Renal pelvis (tissue), 4 donors: ENCODE results near the gene SNRPA. TPM values are rescaled to one million over a fixed set of nuclear protein-coding genes. Genes with fewer than 3 reads are reported as not detected.
"Not testable (repeated sequence)": the region's sequence is repeated elsewhere in the genome, so short reads cannot be mapped to it uniquely, and the experiment has no call there.

Source experiments
- DNase-seq: peaks from one replicate; pipeline ENCODE4 v3.0.0-alpha.2; 2013
- polyA plus RNA-seq, 3 donors: library from polyadenylated mRNA; unstranded; fragments of 120-200 nt; gene quantifications; one replicate each; pipeline ENCODE4 v1.2.1, GENCODE V29; 2013; ENCODE audit not compliant: insufficient read length in 3 of 3

SNRPA gene
- polyA plus RNA-seq, 3 donors = 112 to 138 (median 130) TPM

- no peak for DNase-seq
Measured at GRCh38 chr19:40741527-40742390, 9.2 kb upstream of the SNRPA start.

GRCh38 chr19:40742477-40742876, 8.5 kb upstream of the SNRPA start:
- no peak for DNase-seq

- DNase-seq = no peak
Measured at GRCh38 chr19:40742886-40743285, 8.1 kb upstream of the SNRPA start.

DNA sequence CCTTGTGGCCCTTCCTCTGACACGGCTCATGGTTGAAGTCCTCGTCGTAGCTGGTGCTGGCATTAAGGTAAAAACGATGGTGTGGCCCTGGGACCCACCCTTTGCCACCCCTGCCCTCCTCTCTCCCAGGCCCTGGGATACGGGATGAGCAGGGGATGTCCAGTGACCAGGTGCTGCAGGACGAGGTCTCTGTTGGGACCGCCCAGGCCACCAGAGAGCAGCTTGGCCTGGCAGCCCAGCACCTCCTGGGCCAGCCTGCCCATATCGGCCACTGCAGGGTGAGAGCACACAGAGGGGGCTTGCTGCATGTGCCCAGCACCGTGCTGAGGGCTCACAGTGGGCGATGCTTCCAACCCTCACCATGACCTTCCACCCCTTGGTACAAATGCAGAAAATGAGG, 7.1 kb upstream of the SNRPA start:
- no peak for DNase-seq

GRCh38 chr19:40744554-40745401, 6.2 kb upstream of the SNRPA start:
- no peak for DNase-seq

GRCh38 chr19:40745402-40745780, 5.6 kb upstream of the SNRPA start:
- DNase-seq = no peak

DNA sequence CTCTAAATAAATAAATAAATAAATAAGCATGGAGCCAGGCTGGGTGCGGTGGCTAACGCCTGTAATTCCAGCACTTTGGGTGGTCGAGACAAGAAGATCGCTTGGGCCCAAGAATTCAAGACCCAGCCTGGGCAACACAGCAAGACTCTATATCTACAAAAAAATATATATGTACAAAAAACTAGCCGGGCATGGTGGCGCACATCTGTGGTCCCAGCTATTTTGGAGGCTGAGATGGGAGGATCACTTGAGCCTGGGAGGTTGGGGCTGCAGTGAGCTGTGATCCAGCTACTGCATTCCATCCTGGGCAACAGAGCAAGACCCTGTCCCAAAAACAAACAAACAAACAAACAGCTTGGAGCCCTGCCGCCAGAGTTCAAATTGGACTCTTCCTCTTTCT, 3.5 kb upstream of the SNRPA start:
- no peak for DNase-seq

GRCh38 chr19:40750058-40750873, 737 bp upstream of the SNRPA start, which contains the start of gene ACTMAP:
TSS of gene ACTMAP (minus strand) at chr19:40750477. CDS start at chr19:40749803, 674 bp downstream.
- peak; percentile 100 for DNase-seq

DNA sequence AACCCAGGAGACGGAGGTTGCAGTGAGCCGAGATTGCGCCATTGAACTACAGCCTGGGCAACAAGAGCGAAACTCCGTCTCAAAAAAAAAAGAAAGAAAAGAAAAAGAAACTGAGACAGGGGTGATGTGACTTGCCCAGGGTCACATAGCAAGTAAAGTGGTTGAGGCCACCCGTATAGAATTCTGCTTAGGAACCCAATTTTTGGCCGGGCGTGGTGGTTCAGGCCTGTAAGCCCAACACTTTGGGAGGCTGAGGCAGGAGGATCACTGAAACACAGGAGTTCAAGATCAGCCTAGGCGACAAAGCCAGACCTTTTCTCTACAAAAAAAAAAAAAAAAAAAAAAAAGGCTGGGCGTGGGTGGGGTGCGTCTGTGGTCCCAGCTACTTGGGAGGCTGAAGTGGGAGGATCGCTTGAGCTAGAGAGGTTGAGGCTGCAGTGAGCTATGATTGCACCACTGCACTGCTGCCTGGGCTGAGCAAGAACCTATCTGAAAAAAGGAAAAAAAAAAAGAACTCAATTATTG, 1.3 kb downstream of the SNRPA start:
- no peak for DNase-seq

DNA sequence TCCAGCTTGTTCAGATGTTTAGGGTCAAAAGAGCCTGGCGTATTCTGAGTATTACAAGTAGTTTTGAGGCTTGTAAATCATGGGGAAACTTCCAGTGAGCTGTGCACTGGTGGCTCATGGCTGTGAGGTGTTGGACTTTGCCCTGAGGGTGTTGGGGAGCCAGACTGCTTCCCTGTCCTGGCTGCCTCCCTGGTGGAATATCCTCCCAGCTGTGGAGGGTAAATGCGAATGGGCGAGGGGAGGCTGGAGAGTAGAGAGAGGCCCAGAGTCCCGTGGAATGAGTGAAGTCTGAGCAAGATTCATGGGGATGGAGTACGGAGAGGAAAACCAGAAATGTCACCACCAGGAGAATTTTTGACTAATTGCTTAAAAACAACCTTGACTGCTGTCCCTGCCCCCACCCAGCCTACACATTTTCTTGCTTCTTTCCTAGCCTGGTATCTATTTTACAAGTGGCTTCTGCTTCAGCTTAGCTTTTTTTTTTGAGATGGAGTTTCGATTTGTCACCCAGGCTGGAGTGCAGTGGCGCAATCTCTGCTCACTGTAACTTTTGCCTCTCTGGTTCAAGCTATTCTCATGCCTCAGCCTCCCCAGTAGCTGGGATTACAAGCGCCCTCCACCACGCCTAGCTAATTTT, 3.7 kb downstream of the SNRPA start:
- no peak for DNase-seq

- no peak for DNase-seq
Measured at GRCh38 chr19:40755248-40755624, 4.2 kb downstream of the SNRPA start.

- DNase-seq = no peak
Measured at GRCh38 chr19:40755791-40756190, 4.8 kb downstream of the SNRPA start.

- no peak for DNase-seq
Measured at GRCh38 chr19:40756502-40757110, 5.6 kb downstream of the SNRPA start.

- no peak for DNase-seq
Measured at GRCh38 chr19:40758491-40758890, 7.5 kb downstream of the SNRPA start.

DNA sequence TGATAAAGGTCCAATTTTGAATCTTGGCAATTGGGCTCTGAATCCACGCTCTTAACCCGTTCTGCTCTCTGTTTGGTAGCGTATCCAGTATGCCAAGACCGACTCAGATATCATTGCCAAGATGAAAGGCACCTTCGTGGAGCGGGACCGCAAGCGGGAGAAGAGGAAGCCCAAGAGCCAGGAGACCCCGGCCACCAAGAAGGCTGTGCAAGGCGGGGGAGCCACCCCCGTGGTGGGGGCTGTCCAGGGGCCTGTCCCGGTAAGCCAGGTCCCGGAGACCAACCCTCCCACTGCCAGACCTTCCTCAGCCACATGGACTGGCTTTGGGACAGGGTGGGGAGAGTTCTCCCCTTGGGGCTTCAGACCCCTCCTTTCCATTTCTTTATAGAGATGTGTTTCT, 8.3 kb downstream of the SNRPA start:
- no peak for DNase-seq

GRCh38 chr19:40762754-40763470, 11.9 kb downstream of the SNRPA start:
- DNase-seq = no peak

DNA sequence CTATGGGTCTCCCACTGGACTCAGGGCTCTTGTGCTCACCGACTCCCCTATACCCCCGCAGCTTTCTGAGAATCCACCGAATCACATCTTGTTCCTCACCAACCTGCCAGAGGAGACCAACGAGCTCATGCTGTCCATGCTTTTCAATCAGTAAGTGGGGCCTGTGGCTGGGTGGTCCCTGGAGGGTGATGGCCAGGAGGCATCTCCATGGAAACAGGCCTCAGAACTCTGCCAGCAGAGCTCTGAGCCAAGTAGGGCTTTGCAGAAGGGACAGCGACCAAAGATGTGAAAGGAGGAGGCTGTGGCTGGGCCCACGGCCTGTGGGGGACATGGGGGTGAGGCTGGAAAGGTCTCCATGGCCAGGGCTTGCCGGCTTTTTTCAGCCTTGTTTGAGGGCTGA, 12.5 kb downstream of the SNRPA start:
- no peak for DNase-seq

DNA sequence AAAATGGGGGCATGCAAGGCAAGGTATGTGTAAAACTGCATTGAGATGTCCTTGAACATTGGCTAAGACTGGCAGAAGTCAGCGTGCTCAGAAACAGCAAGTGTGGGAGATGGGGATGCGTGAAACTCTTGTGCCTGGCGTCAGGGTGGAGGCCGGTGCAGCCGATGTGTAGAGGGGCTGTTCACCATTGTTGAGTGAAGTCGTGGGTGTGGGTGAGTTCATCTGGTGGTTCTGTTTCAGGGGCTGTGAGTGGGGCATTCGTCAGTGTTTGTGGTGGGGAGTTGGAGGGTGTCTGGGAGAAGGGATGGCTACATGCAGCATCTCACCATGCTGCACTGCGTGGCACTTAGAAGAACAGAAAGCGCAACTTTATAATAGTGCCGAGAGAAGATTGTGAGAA, 13.0 kb downstream of the SNRPA start:
- DNase-seq = no peak

- DNase-seq = not testable (repeated sequence)
Measured at GRCh38 chr19:40766385-40766784, 15.4 kb downstream of the SNRPA start.

- no peak for DNase-seq
Measured at GRCh38 chr19:40768869-40769268, 17.9 kb downstream of the SNRPA start.
